ENCODE results near the gene RAMACL.
"Not testable (repeated sequence)": the region's sequence is repeated elsewhere in the genome, so short reads cannot be mapped to it uniquely, and the experiment has no call there.

RAMACL gene

GRCh38 chr6:166555086-166555485 lies 31.4 kb downstream of the RAMACL start:
- no peak for DNase-seq (ENCODE audit: low read depth in 3 of 3)

GRCh38 chr6:166554316-166554715 lies 32.2 kb downstream of the RAMACL start:
- DNase-seq (ENCODE audit: low read depth in 3 of 3): no peak

- DNase-seq (ENCODE audit: low read depth in 3 of 3): no peak
Observed at GRCh38 chr6:166553563-166554271, 32.8 kb downstream of the RAMACL start.

DNA sequence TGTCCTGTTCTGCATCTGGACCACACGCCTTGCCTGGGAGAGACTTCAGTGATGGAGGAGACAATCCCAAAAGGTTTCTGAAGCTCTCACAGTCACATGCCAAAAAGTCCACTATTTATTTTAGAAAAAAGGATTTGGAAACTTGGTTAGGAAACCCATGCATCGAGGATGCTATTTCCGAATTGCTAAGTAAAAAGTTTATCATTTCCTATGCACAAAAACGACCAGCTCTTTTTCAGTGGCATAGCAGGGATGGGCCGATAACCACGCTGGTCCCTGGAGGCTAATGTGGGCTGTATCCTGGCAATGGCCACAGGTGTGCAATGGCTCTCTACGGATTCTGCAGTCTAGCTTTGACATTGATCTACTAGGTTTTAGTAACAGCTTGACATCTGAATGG lies 33.9 kb downstream of the RAMACL start:
- DNase-seq (ENCODE audit: low read depth in 3 of 3): no peak

DNA sequence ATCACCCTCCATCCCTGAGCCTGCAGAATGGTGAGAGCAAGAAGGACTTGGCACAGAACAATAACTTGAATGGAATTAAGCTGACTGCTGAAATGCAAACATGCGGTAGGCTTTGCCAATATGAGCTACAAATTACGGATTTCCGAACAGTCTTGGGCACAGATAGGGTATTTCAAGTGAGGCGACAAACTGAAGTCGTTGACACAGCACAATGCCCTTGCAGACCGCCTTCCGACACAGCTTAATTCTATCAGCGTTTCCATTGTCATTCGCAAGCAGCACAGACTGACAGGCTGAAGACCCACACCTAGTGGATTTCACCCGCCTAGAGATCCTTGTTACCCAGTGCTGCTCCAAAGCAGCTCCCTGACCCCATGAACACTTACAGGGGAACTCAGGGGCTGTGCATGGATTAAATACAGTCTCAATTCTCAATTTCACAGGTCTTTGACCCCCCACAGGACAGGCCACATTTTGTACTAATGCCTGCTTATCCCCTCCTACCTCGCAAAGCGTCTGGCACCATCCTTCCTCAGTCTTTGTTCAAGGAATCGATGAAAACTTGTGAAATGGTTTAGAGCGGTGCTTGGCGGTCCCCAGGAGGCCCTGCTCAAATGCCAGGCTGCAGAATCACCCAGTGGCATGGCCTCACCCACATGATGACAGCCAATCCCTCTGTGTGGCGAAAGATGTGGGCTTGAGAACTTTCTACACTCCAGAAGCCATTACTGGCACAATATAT lies 34.6 kb downstream of the RAMACL start:
- no peak for DNase-seq (ENCODE audit: low read depth in 3 of 3)

GRCh38 chr6:166546653-166547052 lies 39.8 kb downstream of the RAMACL start:
- no peak for DNase-seq (ENCODE audit: low read depth in 3 of 3)

DNA sequence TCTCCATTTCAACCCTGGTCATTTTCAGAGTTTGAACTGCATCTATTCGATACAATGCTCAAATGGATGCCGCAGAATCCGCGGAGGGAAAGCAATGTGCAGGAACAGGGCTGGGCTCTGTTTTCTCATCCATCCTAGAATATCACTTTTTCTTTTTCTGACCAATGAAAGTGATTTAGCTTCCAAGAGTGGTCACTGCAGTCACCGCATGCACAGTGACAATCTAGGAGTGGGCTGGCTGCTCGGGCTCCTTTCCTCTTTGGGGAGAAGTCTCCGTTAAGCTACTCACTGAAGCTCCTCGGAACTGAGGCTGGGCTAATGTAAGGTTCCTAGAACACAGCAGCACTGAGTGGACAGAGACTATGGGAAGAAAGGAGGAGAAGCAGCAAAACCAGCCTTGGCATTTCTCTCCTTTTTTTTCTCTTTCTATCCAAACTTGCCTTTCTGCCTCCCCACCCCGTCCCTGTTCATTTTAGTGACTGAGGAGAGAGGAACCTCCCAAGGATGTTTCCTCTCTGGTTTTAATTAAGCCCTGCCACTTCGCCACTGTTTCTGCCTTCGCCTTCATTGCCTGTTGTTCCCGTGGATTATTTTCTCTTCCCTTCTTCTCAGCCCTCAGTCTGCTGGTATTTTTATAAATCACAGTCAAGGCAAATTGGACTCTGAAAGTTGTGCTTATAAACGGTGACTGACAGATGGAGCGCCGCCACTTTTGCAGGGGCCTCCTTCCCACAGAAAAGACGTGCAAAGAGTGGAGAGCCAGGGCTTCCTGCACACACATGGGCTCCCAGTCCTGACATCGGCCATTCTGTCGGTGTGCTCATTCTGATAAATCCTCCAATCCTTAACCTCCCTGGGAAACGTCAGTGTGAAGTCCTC lies 41.1 kb downstream of the RAMACL start:
- no peak for DNase-seq (ENCODE audit: low read depth in 3 of 3)

GRCh38 chr6:166544296-166544605 lies 42.2 kb downstream of the RAMACL start:
- DNase-seq (ENCODE audit: low read depth in 3 of 3): no peak

DNA sequence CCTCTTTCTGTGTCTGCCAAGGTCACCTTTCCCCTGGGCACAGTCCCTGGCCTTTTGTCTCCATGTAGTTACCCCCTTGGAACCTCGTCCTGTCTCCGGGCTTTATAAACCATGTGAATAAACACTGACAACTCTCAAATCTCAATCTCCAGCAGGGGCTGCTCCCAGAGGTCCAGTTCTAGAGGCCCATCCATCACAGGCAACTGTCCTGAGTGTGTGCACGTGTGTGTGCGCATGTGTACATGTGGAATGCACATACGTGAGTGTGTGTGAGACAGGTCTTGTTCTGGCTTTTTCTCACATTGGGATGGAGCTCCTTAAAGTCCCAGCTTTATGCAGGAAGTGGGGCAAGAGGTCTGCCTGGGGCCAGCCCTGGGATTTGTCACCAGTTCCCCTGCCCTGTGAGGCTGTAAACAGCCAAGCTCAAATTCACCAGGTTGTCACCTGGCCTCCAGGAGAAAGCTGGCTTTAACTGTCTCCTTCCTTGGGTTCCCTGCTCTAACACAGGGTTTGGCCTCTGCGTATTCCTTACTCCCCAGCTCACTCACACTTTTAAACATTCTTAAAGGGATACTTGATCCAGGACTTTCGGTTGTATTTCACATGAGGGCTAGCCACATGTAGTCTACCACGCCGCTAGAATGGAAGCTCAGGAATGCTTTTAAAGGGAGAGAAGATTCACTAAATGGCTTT lies 42.7 kb downstream of the RAMACL start:
- DNase-seq (ENCODE audit: low read depth in 3 of 3): no peak

DNA sequence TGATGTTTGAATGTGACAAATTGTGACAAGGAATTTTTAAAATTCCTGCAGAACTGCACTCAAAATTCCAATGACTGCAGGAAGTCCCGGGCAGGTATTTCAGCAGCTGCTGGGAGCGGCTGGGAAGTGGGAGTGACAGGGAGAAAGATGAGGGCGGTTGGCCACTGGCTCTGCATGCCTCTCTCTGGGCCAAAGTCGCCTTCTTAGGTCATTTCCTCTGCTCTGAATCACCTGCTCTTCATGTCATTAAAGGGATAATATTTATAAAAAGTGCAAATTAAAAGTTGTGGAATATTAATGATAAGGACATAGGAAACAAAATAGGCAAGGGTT lies 43.9 kb downstream of the RAMACL start:
- DNase-seq (ENCODE audit: low read depth in 3 of 3): no peak

DNA sequence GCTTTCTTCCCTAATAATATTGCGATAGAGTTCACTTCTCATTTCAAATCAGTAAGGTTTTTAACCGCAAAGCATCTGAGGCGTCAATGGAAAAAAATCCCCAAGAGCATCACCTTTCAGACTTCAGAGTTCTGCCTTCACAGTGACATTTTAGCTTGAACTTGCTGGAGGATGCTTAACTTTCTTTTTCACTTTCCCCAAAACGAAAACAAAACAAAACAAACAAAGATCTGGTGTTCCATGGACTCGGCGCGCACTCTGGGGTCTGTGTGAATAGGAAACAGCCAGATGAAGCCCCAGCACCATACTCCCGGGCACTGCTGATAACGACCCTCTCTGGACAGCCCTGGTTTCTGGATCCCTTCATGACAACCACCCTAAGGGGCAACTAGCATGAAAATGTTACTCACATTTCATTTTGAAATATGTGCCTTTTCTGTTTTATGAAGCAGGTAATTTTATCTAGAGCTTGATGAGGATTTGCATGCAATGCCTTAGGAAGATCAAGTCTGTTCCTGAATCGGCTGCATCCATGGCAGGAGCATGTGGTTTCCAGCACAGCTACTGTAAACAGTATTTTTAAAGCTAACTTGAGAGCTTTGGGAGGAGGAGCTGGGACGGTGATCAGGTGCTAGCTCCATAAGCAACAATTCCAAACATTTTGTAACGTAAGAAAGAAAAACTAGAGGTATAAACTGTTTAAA lies 44.5 kb downstream of the RAMACL start:
- no peak for DNase-seq (ENCODE audit: low read depth in 3 of 3)

GRCh38 chr6:166541366-166541765 lies 45.1 kb downstream of the RAMACL start:
- no peak for DNase-seq (ENCODE audit: low read depth in 3 of 3)

- peak; percentile 12 to 49 (median 49) for DNase-seq (ENCODE audit: low read depth in 3 of 3)
Observed at GRCh38 chr6:166540631-166541331, 45.7 kb downstream of the RAMACL start.

GRCh38 chr6:166539543-166539942 lies 46.9 kb downstream of the RAMACL start:
- no peak for DNase-seq (ENCODE audit: low read depth in 3 of 3)

GRCh38 chr6:166539011-166539385 lies 47.5 kb downstream of the RAMACL start:
- not testable (repeated sequence) for DNase-seq (ENCODE audit: low read depth in 3 of 3)

GRCh38 chr6:166538297-166539010 lies 48.0 kb downstream of the RAMACL start:
- no peak for DNase-seq (ENCODE audit: low read depth in 3 of 3)

DNA sequence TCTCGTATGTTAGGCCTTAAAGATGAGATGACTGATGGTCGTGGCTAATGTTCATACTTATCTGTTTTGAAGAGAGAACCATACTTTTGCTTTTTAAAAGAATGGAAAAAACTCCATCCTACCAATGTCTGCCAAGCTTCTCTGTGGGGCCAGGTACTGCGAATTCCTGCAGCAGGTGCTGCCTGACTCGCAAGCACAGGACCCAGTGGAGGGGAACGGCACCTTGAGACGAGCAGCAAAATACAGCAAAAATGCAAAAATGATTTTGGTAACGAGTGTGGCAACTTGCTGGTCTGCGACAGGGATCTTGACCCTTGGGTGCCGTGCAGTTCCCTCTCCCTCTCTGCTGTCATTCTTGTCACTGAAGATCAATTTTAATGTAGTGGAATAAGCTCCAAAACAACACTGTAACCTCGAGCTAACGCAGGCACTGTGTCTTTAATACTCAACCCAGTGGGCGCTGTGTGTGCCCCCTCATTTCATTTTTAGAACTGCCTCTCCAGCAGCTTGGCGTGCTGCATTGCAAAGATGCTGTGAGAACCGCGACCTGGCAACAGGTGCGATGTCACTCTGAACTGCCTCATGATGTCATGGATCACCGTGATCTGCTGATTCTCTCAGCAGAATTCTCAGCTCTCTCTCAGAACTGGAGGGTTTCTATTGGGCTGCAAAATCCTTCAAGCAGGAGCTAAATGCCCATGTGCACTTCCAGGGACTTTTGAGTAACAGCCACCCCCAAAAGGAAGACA lies 51.6 kb downstream of the RAMACL start:
- no peak for DNase-seq (ENCODE audit: low read depth in 3 of 3)

GRCh38 chr6:166533205-166533824 lies 53.2 kb downstream of the RAMACL start:
- no peak for DNase-seq (ENCODE audit: low read depth in 3 of 3)

All from stimulated activated CD4-positive, alpha-beta T cell treated with anti-CD3 and anti-CD28 coated beads, TNF-alpha, amount 100 ng/mL, for 4 hours (primary cell).